K562 (cell line): ENCODE measurements around the gene BPI. TPM values are rescaled to one million over a fixed set of nuclear protein-coding genes. Genes with fewer than 3 reads are reported as not detected.

Experiments
- ADNP ChIP-seq: fragments of 200-800 bp; sonication (Bioruptor generic); IDR thresholded peaks from 2 replicates; pipeline ENCODE4 v1.6.1; 2016; ENCODE audit warnings: missing genetic modification characterization, missing compliant biosample characterization
- GABPB1 ChIP-seq: sonication (generic); formaldehyde crosslinking; IDR thresholded peaks from 2 replicates; pipeline ENCODE4 v1.8.0; 2022; ENCODE audit warnings: mild to moderate bottlenecking, missing genetic modification reagents
- GTF2A2 ChIP-seq: IDR thresholded peaks from 2 replicates; pipeline ENCODE4 v1.6.1; 2016; ENCODE audit warnings: mild to moderate bottlenecking, missing genetic modification characterization, missing compliant biosample characterization
- HMGN3 ChIP-seq: IDR thresholded peaks from 2 replicates; pipeline ENCODE4 v1.6.1; 2011; ENCODE audit warnings: borderline replicate concordance, low read depth, mild to moderate bottlenecking, mixed read lengths, low read length; ENCODE audit not compliant: insufficient read length; ENCODE audit errors: extremely low read depth
- HNRNPK ChIP-seq: fragments of 200-400 bp; formaldehyde crosslinking; IDR thresholded peaks from one replicate; pipeline ENCODE4 v1.6.1; 2018; ENCODE audit warnings: mild to moderate bottlenecking, low read depth, low read length; ENCODE audit not compliant: poor library complexity, severe bottlenecking
- ILK ChIP-seq: fragments of 450-650 bp; IDR thresholded peaks from 2 replicates; pipeline ENCODE4 v1.6.1; 2016; ENCODE audit warnings: missing genetic modification characterization, low read depth, mild to moderate bottlenecking, missing compliant biosample characterization, moderate library complexity, borderline replicate concordance
- MBD2 ChIP-seq: sonication (generic); IDR thresholded peaks from 2 replicates; pipeline ENCODE4 v1.6.1; 2016; ENCODE audit warnings: low read depth, borderline replicate concordance
- NCOR1 ChIP-seq: fragments of 450-650 bp; IDR thresholded peaks from 2 replicates; pipeline ENCODE4 v1.6.1; 2016; ENCODE audit warnings: mild to moderate bottlenecking, moderate library complexity
- NR2C2 ChIP-seq, 2 experiments: fragments of 200-800 bp in 1 of 2; sonication (Bioruptor generic) in 1 of 2; sonication (generic) in 1 of 2; formaldehyde crosslinking in 1 of 2; IDR thresholded peaks; 2 replicates each; pipeline versions ENCODE4 v1.6.1 to v1.8.0; 2016 to 2022; ENCODE audit warnings: mild to moderate bottlenecking in 1 of 2, missing compliant biosample characterization in 1 of 2, missing genetic modification characterization in 1 of 2, missing genetic modification reagents in 1 of 2
- SIN3B ChIP-seq: fragments of 450-650 bp; IDR thresholded peaks from 2 replicates; pipeline ENCODE4 v1.6.1; 2017; ENCODE audit warnings: low read depth, mild to moderate bottlenecking, moderate library complexity
- SMARCA4 ChIP-seq: fragments of 450-650 bp; IDR thresholded peaks from 2 replicates; pipeline ENCODE4 v1.6.1; 2016
- SPI1 ChIP-seq: IDR thresholded peaks from 2 replicates; pipeline ENCODE4 v1.6.1; 2011; ENCODE audit warnings: low read depth, low read length, control low read depth, borderline replicate concordance
- TAF7 ChIP-seq: fragments of 450-650 bp; IDR thresholded peaks from 2 replicates; pipeline ENCODE4 v1.6.1; 2016; ENCODE audit warnings: missing genetic modification characterization, missing compliant biosample characterization
- ZNF175 ChIP-seq: fragments of 200-800 bp; sonication (Bioruptor generic); IDR thresholded peaks from 2 replicates; pipeline ENCODE4 v1.6.1; 2016; ENCODE audit warnings: low read depth, mild to moderate bottlenecking, missing genetic modification characterization, missing compliant biosample characterization
- ZNF197 ChIP-seq: fragments of 200-800 bp; sonication (Bioruptor generic); IDR thresholded peaks from 2 replicates; pipeline ENCODE4 v1.6.1; 2016; ENCODE audit warnings: low read depth, missing genetic modification characterization, missing compliant biosample characterization
- ZNF282 ChIP-seq: sonication (generic); formaldehyde crosslinking; IDR thresholded peaks from 2 replicates; pipeline ENCODE4 v1.8.1; 2023; ENCODE audit warnings: missing genetic modification reagents
- ZNF445 ChIP-seq: fragments of 250-450 bp; sonication (Bioruptor Pico); IDR thresholded peaks from 2 replicates; pipeline ENCODE4 v1.4.0; 2020; ENCODE audit warnings: low read depth, mild to moderate bottlenecking, moderate library complexity
- ZSCAN29 ChIP-seq: fragments of 450-650 bp; IDR thresholded peaks from 2 replicates; pipeline ENCODE4 v1.6.1; 2017
- polyA plus RNA-seq, 8 experiments: library from polyadenylated mRNA; depleted of rRNA in 4 of 8; stranded (reverse) in 5 of 8; unstranded in 3 of 8; fragments of >200 nt; fragmentation: Nextera tagmentation in 2 of 8; fragmentation: Illumina TruSeq in 1 of 8; extraction: Ambion mirVana in 2 of 8; extraction: Trizol in 1 of 8; gene quantifications; 2 replicates each; pipeline versions ENCODE4 v1.2.1 to v1.2.3, GENCODE V29; 2011 to 2014; ENCODE audit warnings: inconsistent platforms in 1 of 8, missing spikeins in 1 of 8
- total RNA-seq, 7 experiments: library from RNA; depleted of rRNA in 6 of 7; stranded (reverse); fragments of >200 nt in 6 of 7; fragmentation: Illumina TruSeq in 2 of 7; extraction: Trizol in 2 of 7; gene quantifications; 2 replicates each; pipeline versions ENCODE4 v1.2.1 to v1.2.3, GENCODE V29; 2011 to 2021; ENCODE audit warnings: low replicate concordance in 1 of 7
- TF ChIP-seq, protein P1 (sequence below): fragments of 250-450 bp; sonication (Bioruptor Pico); IDR thresholded peaks from 2 replicates; pipeline ENCODE4 v1.9.0; 2021; ENCODE audit warnings: mild to moderate bottlenecking, inconsistent platforms
- TF ChIP-seq, protein P2 (sequence below): fragments of 250-450 bp; sonication (Bioruptor Pico); IDR thresholded peaks from 2 replicates; pipeline ENCODE4 v1.8.0; 2021; ENCODE audit warnings: borderline replicate concordance, mild to moderate bottlenecking, moderate library complexity; ENCODE audit not compliant: poor library complexity, severe bottlenecking
- TF ChIP-seq, protein P3 (sequence below): sonication (generic); formaldehyde crosslinking; IDR thresholded peaks from 2 replicates; pipeline ENCODE4 v1.8.1; 2023; ENCODE audit warnings: mild to moderate bottlenecking, missing genetic modification reagents
- TF ChIP-seq, protein P4 (sequence below): IDR thresholded peaks from 2 replicates; pipeline ENCODE4 v1.6.1; 2012; ENCODE audit warnings: low read depth, low read length, improper control_type of control experiment, borderline replicate concordance

Gene BPI
- total and polyA plus RNA-seq, 9 of the 15 experiments (the other 6 are each of a cell fraction or from before 2014, with no cell fraction given): not detected

DNA sequence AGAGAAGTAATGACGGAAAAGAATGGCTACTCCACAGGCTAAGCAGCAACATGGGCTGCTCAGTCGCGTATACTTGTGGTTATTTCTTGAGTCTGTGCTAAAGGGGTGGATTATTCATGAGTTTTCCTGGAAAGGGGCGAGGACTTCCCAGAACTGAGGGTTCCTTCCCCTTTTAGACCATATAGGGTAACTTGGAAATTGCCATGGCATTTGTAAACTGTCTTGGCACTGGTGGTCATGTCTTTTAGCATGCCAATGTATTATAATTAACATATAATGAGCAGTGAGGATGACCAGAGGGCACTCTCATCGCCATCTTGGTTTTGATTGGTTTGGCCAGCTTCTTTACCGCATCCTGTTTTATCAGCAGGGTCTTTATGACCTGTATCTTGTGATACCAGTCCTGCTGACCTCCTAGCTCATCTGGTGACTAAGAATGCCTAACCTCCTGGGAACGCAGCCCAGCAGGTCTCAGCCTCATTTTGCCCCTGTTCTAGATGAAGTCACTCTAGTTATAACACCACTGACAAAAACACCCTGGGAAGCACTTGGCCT lies 53.8 kb downstream of the BPI start (continued):
- TF ChIP-seq GTF2A2: no peak
- TF ChIP-seq, protein P1, sequence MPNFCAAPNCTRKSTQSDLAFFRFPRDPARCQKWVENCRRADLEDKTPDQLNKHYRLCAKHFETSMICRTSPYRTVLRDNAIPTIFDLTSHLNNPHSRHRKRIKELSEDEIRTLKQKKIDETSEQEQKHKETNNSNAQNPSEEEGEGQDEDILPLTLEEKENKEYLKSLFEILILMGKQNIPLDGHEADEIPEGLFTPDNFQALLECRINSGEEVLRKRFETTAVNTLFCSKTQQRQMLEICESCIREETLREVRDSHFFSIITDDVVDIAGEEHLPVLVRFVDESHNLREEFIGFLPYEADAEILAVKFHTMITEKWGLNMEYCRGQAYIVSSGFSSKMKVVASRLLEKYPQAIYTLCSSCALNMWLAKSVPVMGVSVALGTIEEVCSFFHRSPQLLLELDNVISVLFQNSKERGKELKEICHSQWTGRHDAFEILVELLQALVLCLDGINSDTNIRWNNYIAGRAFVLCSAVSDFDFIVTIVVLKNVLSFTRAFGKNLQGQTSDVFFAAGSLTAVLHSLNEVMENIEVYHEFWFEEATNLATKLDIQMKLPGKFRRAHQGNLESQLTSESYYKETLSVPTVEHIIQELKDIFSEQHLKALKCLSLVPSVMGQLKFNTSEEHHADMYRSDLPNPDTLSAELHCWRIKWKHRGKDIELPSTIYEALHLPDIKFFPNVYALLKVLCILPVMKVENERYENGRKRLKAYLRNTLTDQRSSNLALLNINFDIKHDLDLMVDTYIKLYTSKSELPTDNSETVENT (CRISPR knock-in tag): no peak
- TF ChIP-seq ADNP (tag): 0 out of 2 replicates have a peak, but pooled peaks have one; percentile 28
- TF ChIP-seq NCOR1: peak; percentile 5; the same call in 1 of the 2 replicates
- TF ChIP-seq, protein P2, sequence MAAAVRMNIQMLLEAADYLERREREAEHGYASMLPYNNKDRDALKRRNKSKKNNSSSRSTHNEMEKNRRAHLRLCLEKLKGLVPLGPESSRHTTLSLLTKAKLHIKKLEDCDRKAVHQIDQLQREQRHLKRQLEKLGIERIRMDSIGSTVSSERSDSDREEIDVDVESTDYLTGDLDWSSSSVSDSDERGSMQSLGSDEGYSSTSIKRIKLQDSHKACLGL (CRISPR knock-in tag): no peak
- TF ChIP-seq SIN3B: no peak
- TF ChIP-seq ZNF445 (CRISPR knock-in tag): no peak
- TF ChIP-seq, protein P3, sequence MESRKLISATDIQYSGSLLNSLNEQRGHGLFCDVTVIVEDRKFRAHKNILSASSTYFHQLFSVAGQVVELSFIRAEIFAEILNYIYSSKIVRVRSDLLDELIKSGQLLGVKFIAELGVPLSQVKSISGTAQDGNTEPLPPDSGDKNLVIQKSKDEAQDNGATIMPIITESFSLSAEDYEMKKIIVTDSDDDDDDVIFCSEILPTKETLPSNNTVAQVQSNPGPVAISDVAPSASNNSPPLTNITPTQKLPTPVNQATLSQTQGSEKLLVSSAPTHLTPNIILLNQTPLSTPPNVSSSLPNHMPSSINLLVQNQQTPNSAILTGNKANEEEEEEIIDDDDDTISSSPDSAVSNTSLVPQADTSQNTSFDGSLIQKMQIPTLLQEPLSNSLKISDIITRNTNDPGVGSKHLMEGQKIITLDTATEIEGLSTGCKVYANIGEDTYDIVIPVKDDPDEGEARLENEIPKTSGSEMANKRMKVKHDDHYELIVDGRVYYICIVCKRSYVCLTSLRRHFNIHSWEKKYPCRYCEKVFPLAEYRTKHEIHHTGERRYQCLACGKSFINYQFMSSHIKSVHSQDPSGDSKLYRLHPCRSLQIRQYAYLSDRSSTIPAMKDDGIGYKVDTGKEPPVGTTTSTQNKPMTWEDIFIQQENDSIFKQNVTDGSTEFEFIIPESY: no peak
- no peak for TF ChIP-seq ZSCAN29
- TF ChIP-seq NR2C2 (CRISPR knock-in tag; IDR thresholded peaks at IDR 0.05): no peak
- peak; percentile 86 for TF ChIP-seq NR2C2 (tag; IDR thresholded peaks at IDR 0.05)
- no peak; the same call in 1 of the 2 replicates for TF ChIP-seq MBD2
- peak; percentile 91 for TF ChIP-seq ZNF175 (CRISPR knock-in tag)
- TF ChIP-seq HMGN3: no peak
- TF ChIP-seq GABPB1 (CRISPR knock-in tag): no peak
- no peak for TF ChIP-seq HNRNPK
- TF ChIP-seq ZNF282 (CRISPR knock-in tag): no peak
- TF ChIP-seq ILK (tag): no peak
- no peak for TF ChIP-seq SPI1
- no peak for TF ChIP-seq TAF7 (tag)
- TF ChIP-seq SMARCA4: peak; percentile 77
- TF ChIP-seq ZNF197 (CRISPR knock-in tag): 0 out of 2 replicates have a peak, but pooled peaks have one; percentile 62
- TF ChIP-seq, protein P4, sequence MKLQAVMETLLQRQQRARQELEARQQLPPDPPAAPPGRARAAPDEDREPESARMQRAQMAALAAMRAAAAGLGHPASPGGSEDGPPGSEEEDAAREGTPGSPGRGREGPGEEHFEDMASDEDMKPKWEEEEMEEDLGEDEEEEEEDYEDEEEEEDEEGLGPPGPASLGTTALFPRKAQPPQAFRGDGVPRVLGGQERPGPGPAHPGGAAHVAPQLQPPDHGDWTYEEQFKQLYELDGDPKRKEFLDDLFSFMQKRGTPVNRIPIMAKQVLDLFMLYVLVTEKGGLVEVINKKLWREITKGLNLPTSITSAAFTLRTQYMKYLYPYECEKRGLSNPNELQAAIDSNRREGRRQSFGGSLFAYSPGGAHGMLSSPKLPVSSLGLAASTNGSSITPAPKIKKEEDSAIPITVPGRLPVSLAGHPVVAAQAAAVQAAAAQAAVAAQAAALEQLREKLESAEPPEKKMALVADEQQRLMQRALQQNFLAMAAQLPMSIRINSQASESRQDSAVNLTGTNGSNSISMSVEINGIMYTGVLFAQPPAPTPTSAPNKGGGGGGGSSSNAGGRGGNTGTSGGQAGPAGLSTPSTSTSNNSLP: no peak
